Tongue (tissue), 2 donors: ENCODE measurements around the gene MOCOS. TPM values are rescaled to one million over a fixed set of nuclear protein-coding genes. Genes with fewer than 3 reads are reported as not detected.
A peak's percentile ranks its signal among the peaks of the same experiment; 100 is the strongest.

Experiments used
- DNase-seq: peaks from one replicate; pipeline ENCODE4 v3.0.0-alpha.2; 2015
- total RNA-seq: library from RNA; depleted of rRNA; stranded (reverse); fragments of >200 nt; gene quantifications from one replicate; pipeline ENCODE4 v1.2.3, GENCODE V29; 2014

Gene MOCOS
- total RNA-seq, 1 donor from 2014 or later, result 0.31 TPM

DNA sequence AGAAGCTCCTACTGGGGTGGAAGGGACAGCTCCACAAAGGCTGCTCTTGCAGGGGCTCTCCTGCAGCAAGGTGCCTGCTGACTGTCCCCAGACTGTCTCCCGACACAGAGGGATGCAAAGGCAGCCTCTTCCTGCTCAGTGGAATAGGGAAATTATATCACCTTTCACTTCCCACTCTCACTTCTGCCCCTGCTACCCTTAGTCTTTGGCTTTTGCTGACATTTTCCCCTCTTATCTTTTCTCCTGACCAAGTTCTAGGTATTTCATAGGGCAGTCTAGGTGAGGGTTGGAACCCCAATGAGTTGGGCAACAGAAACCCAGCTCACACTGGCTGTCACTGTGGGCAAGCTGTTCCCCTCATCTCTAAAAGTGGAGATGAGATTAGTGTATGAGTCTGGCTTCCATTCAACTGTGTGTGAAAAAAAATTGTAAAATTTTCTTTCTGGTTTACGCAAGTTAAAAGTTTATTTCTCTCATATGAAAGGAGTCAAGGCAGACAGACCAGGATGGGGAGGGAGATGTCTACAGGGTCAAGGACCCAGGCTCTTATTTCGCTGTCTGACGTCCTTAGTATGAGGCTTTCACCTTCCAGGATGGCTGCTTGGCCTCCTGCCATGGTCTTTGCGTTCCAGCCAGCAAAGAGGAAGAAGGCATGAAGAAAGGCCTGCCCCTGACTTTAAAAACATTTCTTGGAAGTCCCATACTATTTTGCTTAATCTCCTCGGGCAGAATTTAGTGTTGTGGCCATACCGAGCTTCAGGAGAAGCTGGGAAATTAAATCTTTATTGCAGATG, 7.5 kb upstream of the MOCOS start:
- peak; percentile 55 for DNase-seq

- no peak for DNase-seq
Observed at GRCh38 chr18:36181441-36181840, 5.9 kb upstream of the MOCOS start.

DNA sequence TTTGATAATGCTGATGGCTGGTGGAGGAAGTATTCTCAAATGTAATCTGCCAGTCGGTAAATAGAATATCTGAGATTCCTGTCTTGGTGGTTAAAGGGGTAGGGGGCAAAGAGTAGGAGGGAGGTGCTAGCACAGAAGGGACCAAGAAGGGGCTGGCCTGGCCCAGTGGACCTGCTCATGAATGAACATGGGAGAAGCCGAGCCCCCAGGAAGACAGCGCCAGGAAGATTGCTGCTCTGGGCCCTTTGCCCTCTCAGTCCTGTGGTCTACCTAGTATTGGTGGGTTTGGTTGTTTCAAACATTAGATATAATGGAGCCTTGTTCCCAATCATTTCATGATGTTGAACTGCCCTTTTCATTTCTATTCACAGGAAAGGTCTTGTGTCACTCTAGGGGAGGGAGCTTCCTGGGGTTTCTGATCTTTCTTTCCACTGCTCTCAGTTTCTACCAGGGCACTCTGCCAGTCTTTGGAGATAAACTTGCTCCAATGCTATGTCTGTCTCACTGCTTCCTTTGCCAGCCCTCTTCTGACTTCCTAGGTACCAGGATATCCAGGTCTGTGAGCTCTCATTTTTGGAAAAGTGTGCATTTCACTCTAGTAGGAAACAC, 5.3 kb upstream of the MOCOS start:
- no peak for DNase-seq

DNA sequence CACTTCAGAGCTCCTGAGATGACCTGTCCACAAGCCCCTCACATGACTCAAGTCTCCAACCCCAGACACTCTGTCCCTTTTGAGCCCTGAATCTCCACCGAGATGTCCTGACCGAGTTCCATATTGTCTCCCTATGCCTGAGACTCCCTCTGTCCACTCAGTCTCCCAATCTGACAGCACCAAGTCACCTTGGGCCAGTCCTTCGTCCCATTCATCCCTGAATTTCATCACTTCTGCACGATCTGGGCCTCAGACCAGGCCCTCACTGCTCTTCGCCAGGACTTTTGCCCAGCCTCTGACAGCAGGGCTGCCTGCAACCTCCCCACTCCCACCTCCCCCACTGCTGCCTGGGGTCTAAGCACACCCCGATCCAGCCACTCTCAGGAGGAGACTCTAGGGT, 4.3 kb upstream of the MOCOS start:
- DNase-seq, result no peak

DNA sequence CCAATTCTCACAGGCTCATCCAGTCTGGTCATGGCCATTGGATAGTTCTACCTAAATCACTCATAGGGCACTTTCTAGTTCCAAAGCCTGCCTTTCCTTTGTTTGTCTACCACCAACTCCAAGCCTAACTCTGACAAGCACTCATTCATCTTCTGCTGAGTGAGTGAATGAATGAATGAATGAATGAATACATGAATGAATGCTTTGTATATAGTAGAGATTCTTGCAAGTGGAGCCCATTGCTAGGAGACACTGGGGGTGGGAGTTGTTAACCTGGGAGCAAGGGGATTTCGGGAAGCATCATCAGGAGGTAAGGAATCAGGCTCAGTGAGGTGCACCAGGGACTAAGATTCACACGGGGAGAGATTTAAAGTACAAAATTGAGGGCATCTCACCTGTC, 3.3 kb upstream of the MOCOS start:
- no peak for DNase-seq

DNA sequence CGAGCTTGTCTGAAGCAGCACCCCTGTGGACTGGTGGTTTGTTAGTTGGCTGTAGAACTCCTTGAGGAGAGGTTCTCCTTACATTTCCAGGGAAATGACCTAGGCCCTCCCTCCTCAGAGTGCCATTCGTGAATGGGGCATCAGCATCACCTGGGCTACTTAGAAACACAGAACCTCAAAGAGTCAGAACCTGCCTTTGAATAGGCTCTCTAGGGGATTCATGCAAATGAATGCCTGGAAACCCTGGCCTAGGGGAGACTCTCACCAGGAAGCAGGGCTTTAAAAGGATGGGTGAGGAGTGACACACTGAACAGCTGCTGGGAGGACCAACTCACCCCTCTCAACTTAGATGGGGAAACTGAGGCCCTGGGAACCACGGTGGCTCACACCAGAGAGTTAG, 2.1 kb upstream of the MOCOS start:
- no peak for DNase-seq

DNA sequence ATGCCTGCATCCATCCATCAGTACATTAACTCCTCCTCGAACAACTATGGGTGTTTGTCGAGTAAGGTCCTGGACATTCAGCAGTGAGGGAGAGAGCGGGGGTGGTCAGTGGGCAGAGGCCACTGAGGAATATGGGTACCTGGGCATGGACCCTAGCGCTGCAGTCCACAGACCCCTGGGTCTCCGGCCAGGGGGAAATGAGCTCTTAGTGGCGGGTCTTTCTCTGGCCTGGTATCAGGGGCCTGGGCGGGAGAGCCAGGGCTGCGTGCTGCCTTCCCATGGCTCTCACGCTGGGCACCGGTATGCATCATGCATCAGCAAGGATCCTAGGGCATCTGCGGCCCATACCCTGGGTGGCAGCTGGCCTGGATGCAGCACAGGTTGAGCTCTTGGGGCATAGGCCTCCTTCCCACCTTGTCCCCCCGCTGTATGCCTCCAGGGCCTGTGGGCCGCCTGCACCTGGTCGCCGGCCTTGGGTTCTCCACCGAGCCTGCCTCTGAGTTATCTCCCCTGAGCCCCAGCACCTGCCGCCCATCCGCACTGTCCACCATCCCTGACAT, 1.3 kb upstream of the MOCOS start:
- DNase-seq, result no peak

DNA sequence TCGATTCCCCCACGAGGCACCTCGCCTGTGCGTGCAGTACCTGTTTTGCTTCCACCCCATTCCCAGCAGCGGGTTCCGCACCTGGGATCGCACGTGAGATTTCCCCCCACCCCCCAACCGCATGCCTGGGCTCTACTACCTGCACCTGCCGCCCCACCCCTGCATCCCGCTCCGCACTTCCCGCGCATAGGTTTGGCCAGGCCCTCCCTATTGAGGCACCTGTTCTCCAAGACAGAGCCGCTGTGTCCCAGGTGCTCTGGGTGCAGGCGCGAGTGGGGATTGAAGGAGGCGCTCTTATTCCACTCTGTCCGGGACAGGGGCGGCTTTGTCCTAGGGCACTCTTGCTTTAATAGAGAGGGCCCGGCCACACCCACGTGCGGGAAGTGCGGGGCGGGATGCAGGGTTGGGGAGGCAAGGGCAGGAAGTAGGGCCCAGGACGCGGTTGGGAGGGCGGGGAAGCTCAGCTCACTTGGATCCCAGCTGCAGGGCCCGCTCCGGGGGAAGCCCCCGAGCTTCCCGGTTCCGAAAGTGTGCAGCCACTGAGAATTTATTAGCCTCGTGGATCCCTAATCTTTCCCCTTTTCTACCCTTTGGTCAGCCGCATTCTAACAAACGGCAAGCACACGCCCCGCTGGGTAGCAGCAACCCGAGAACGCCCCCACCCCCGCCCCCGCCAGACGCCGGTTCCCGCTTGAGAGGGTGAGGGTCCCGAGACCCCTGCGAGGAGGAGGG, 670 bp upstream of the MOCOS start:
- DNase-seq, result peak; percentile 18

GRCh38 chr18:36187826-36188721, 777 bp downstream of the MOCOS start:
- DNase-seq, result no peak

DNA sequence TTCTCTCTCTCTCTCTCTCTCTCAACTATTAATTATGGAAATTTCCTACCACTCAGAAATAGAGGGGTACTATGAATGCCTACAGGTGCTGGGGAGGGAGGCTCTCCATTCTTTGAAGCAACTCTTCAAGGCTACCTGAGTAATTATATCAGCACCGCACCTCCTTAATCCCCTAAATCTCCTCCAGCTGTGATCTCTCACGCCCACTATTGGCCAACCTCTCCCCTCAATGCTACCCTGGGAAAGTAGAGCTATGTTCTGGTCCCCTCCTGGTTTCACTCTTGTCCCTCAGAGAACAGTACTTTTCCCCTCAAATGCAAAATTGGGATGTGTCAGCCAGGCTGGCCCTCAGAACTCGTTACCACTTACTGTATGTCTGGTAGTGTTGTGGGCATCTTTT, 1.6 kb downstream of the MOCOS start:
- no peak for DNase-seq

DNA sequence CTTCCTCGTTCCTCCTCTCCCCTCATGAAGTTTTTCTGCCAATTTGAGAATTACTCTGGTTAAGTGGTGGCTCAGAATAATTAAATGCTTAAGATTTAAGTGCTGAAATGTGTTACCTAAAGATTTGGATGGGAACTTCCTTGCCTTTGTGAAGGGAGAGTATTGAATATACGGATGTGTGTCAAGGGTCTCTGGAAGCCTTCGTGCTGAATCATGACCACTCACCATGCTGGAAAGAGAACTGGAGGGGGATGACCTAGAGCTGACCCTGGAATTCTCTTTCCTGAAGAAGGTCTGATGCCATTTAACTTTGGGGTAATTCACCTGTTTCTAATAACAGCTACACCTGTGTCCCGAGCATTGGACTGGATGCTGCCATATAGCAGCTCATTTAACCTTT, 2.2 kb downstream of the MOCOS start:
- no peak for DNase-seq

DNA sequence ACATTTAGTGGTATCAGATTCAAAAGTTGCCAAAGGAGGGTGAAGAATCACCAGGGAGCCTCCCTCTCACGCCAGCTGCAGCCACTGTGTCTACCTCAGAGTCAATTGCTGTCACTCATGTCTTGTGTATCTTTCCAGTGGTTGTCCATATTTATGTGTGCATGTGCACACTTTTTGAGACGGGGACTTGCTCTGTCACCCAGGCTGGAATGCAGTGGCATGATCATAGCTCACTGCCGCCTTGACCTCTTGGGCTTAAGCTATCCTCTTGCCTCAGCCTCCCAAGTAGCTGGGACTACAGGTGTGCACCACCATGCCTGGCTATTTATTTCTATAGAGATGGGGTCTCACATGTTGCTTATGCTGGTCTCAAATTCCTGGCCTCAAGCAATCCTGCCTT, 4.0 kb downstream of the MOCOS start:
- DNase-seq, result no peak

DNA sequence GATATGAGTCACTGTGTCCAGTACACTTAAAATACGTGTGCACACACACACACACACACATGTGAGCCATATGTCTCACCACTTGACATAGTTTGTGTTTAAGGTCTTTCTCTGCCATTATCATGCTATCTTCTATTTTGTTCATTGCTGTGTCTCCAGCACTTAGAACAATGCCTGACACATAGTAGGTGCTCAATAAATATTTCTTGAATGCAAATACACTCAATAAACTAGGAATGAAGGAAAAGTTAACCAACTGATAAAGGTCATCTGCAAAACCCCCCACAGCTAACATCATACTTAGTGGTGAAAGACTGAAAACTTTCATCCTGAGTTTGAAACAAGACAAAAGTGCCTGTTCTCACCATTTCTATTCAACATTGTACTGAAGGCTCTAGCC, 4.4 kb downstream of the MOCOS start:
- no peak for DNase-seq

GRCh38 chr18:36194600-36195315, 7.5 kb downstream of the MOCOS start:
- no peak for DNase-seq

DNA sequence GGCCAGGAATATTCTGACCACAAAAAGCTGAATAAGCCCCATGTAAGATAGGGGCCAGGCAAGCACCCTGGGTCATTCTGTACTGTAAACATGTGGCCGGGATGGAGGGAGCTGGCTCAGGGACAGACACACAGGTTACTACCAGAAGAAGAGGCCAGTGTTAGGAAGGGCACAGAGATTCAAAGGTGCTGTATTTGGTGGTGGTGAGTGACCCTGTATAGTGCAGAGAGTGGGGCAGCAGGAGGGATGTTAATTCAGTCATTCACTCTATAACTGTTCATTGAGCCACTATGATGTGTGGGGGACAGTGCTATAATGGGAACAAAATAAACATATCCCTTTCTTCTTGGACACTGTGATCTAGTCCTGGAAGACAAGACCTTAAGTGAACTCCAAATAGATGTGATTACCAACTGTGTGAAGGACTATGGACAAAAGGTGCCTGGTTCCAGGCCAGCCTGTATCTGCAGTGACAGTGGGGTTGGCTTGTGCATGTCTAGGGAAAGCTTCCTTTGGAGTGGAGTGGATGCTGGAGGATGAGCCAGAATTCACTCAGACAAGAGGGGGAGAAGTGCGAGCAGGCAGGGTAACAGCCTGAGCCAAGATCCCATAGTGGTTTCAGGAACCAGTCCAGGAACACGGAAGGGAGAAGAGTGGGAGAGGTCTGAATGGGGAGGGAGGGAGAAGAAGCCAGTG, 8.3 kb downstream of the MOCOS start:
- no peak for DNase-seq

GRCh38 chr18:36196238-36196995, 9.1 kb downstream of the MOCOS start:
- DNase-seq, result no peak

- DNase-seq, result no peak
Observed at GRCh38 chr18:36197511-36198166, 10.3 kb downstream of the MOCOS start.

- no peak for DNase-seq
Observed at GRCh38 chr18:36199691-36200295, 12.5 kb downstream of the MOCOS start.

GRCh38 chr18:36200354-36200771, 13.1 kb downstream of the MOCOS start:
- no peak for DNase-seq
